Measurements from ENCODE around the gene ENOPH1. TPM values are rescaled to one million over a fixed set of nuclear protein-coding genes. Genes with fewer than 3 reads are reported as not detected.

Gene ENOPH1
- total and polyA plus RNA-seq, 2 of the 13 experiments (the other 11 are each of a cell fraction or from before 2014, with no cell fraction given): 15.5 to 64.3 TPM

GRCh38 chr4:82428969-82429727, 1.2 kb upstream of the ENOPH1 start (continued):
- TF ChIP-seq HDAC1 (CRISPR knock-in tag; IDR thresholded peaks at IDR 0.05) (no peak; the same call in 1 of the 2 replicates), ZNF614 (CRISPR knock-in tag; IDR thresholded peaks at IDR 0.05; ENCODE audit: borderline replicate concordance) (no peak), PATZ1 (CRISPR knock-in tag; IDR thresholded peaks at IDR 0.05) (peak; percentile 23; the same call in 1 of the 2 replicates), PTBP1 (IDR thresholded peaks at IDR 0.05; ENCODE audit: low read depth, low read length, poor library complexity, severe bottlenecking) (no peak), SP5 (CRISPR knock-in tag; IDR thresholded peaks at IDR 0.05; ENCODE audit: borderline replicate concordance, low read depth) (no peak), LRRFIP1 (CRISPR knock-in tag; conservative IDR thresholded peaks at IDR 0.05) (no peak), AKNA (CRISPR knock-in tag; IDR thresholded peaks at IDR 0.05; ENCODE audit: borderline replicate concordance) (no peak), CTCF (CRISPR knock-in tag; IDR thresholded peaks at IDR 0.05) (peak; percentile 84), ATF5 (CRISPR knock-in tag; IDR thresholded peaks at IDR 0.05; ENCODE audit: low read depth) (0 out of 2 replicates have a peak, but pooled peaks have one; percentile 10), CREBL2 (CRISPR knock-in tag; IDR thresholded peaks at IDR 0.05; ENCODE audit: borderline replicate concordance) (no peak), TFAP4 (IDR thresholded peaks at IDR 0.05; ENCODE audit: borderline replicate concordance, low read depth) (no peak), PHF5A (CRISPR knock-in tag; IDR thresholded peaks at IDR 0.05; ENCODE audit: low read depth, unreplicated experiment) (peak; percentile 62), KLF9 (CRISPR knock-in tag; IDR thresholded peaks at IDR 0.05; ENCODE audit: low read depth) (no peak), ZNF230 (CRISPR knock-in tag; IDR thresholded peaks at IDR 0.05) (no peak)
